H9 (cell line): ENCODE results near the gene RPRD1B. TPM values are rescaled to one million over a fixed set of nuclear protein-coding genes. Genes with fewer than 3 reads are reported as not detected.

Experiments used
- DNase-seq: peaks from one replicate; pipeline ENCODE4 v3.0.0-alpha.2; 2017
- H2AFZ ChIP-seq: one replicate; pipeline ENCODE4 v1.6.1; 2013; ENCODE audit warnings: mild to moderate bottlenecking, low read length, control low read depth, moderate library complexity
- H2AK5ac ChIP-seq: 2 replicates; pipeline ENCODE4 v1.6.1; 2013; ENCODE audit warnings: low read length, control low read depth, mixed read lengths; ENCODE audit not compliant: insufficient read length
- H2BK120ac ChIP-seq: one replicate; pipeline ENCODE4 v1.6.1; 2013; ENCODE audit warnings: low read depth, mild to moderate bottlenecking, low read length, control low read depth, inconsistent platforms; ENCODE audit not compliant: poor library complexity, severe bottlenecking
- H2BK12ac ChIP-seq: 2 replicates; pipeline ENCODE4 v1.6.1; 2013; ENCODE audit warnings: low read length, control low read depth, mixed read lengths, low read depth; ENCODE audit not compliant: insufficient read length
- H2BK15ac ChIP-seq: 2 replicates; pipeline ENCODE4 v1.6.1; 2013; ENCODE audit warnings: low read depth, low read length, control low read depth
- H2BK20ac ChIP-seq: one replicate; pipeline ENCODE4 v1.6.1; 2013; ENCODE audit warnings: low read depth, mild to moderate bottlenecking, low read length, control low read depth, inconsistent platforms; ENCODE audit not compliant: poor library complexity, severe bottlenecking
- H2BK5ac ChIP-seq: 2 replicates; pipeline ENCODE4 v1.6.1; 2013; ENCODE audit warnings: low read length, control low read depth, mixed read lengths; ENCODE audit not compliant: insufficient read length
- H3K14ac ChIP-seq: 2 replicates; pipeline ENCODE4 v1.6.1; 2013; ENCODE audit warnings: low read length, control low read depth; ENCODE audit not compliant: insufficient read depth
- H3K18ac ChIP-seq: 2 replicates; pipeline ENCODE4 v1.6.1; 2013; ENCODE audit warnings: low read depth, mild to moderate bottlenecking, mixed read lengths, low read length, control low read depth; ENCODE audit not compliant: insufficient read length
- H3K23ac ChIP-seq: 2 replicates; pipeline ENCODE4 v1.6.1; 2013; ENCODE audit warnings: low read length, control low read depth, mixed read lengths, low read depth; ENCODE audit not compliant: insufficient read length
- H3K23me2 ChIP-seq: 2 replicates; pipeline ENCODE4 v1.6.1; 2013; ENCODE audit warnings: low read depth, mild to moderate bottlenecking, mixed read lengths, low read length, control low read depth; ENCODE audit not compliant: insufficient read length, poor library complexity, severe bottlenecking
- H3K27ac ChIP-seq: 2 replicates; pipeline ENCODE4 v1.5.1; 2013; ENCODE audit warnings: low read length, control low read depth, mixed read lengths, low read depth; ENCODE audit not compliant: insufficient read length
- H3K27me3 ChIP-seq: 2 replicates; pipeline ENCODE4 v1.6.1; 2013; ENCODE audit warnings: low read length, control low read depth, inconsistent platforms; ENCODE audit not compliant: insufficient read depth
- H3K4ac ChIP-seq: 2 replicates; pipeline ENCODE4 v1.6.1; 2013; ENCODE audit warnings: low read depth, mild to moderate bottlenecking, control low read depth, inconsistent platforms, low read length, moderate library complexity
- H3K4me1 ChIP-seq: 2 replicates; pipeline ENCODE4 v1.6.1; 2013; ENCODE audit warnings: low read length, control low read depth, inconsistent platforms; ENCODE audit not compliant: insufficient read depth
- H3K4me2 ChIP-seq: 2 replicates; pipeline ENCODE4 v1.6.1; 2013; ENCODE audit warnings: low read length, control low read depth, mixed read lengths; ENCODE audit not compliant: insufficient read length, insufficient read depth
- H3K56ac ChIP-seq: 2 replicates; pipeline ENCODE4 v1.6.1; 2013; ENCODE audit warnings: low read depth, mild to moderate bottlenecking, mixed read lengths, low read length, control low read depth; ENCODE audit not compliant: insufficient read length
- H3K79me1 ChIP-seq: 2 replicates; pipeline ENCODE4 v1.6.1; 2013; ENCODE audit warnings: low read depth, mild to moderate bottlenecking, moderate library complexity, low read length, control low read depth, inconsistent platforms; ENCODE audit not compliant: insufficient read depth, poor library complexity, severe bottlenecking
- H3K79me2 ChIP-seq: 2 replicates; pipeline ENCODE4 v1.6.1; 2013; ENCODE audit warnings: low read length, control low read depth, inconsistent platforms; ENCODE audit not compliant: insufficient read depth
- H3K9ac ChIP-seq: 2 replicates; pipeline ENCODE4 v1.6.1; 2013; ENCODE audit warnings: low read length, control low read depth, mixed read lengths; ENCODE audit not compliant: insufficient read length; ENCODE audit errors: extremely low read depth
- H3K9me3 ChIP-seq: one replicate; pipeline ENCODE4 v1.6.1; 2013; ENCODE audit warnings: low read depth, low read length, inconsistent platforms; ENCODE audit not compliant: control insufficient read depth
- H3T11ph ChIP-seq: one replicate; pipeline ENCODE4 v1.6.1; 2013; ENCODE audit warnings: mild to moderate bottlenecking, low read length, control low read depth, inconsistent platforms
- H4K20me1 ChIP-seq: one replicate; pipeline ENCODE4 v1.6.1; 2013; ENCODE audit not compliant: control insufficient read depth, insufficient read length, insufficient read depth
- H4K5ac ChIP-seq: 2 replicates; pipeline ENCODE4 v1.6.1; 2013; ENCODE audit warnings: low read depth, mild to moderate bottlenecking, mixed read lengths, low read length, control low read depth; ENCODE audit not compliant: insufficient read length
- H4K8ac ChIP-seq: replicated peaks from 2 replicates; pipeline ENCODE4 v1.6.1; 2013; ENCODE audit warnings: low read length, control low read depth, mixed read lengths, low read depth; ENCODE audit not compliant: insufficient read length
- H4K91ac ChIP-seq: 2 replicates; pipeline ENCODE4 v1.6.1; 2013; ENCODE audit warnings: low read depth, mild to moderate bottlenecking, moderate library complexity, mixed read lengths, low read length, control low read depth; ENCODE audit not compliant: insufficient read length
- H3K27ac Mint-ChIP-seq, 3 experiments: 2 replicates in 2 of 3; 3 replicates in 1 of 3; pipeline ENCODE4 v1.8.0; 2020 to 2021; ENCODE audit warnings: mixed read lengths in 3 of 3, mild to moderate bottlenecking in 1 of 3, moderate library complexity in 1 of 3
- H3K27me3 Mint-ChIP-seq: 2 replicates; pipeline ENCODE4 v1.8.0; 2021; ENCODE audit warnings: low read depth, mild to moderate bottlenecking, moderate library complexity, mixed read lengths
- H3K36me3 Mint-ChIP-seq, 3 experiments: 2 replicates in 2 of 3; 3 replicates in 1 of 3; pipeline ENCODE4 v1.8.0; 2020 to 2021; ENCODE audit warnings: low read depth in 3 of 3, mixed read lengths in 3 of 3; ENCODE audit not compliant: insufficient read depth in 1 of 3
- H3K4me1 Mint-ChIP-seq, 2 experiments: 2 replicates each; pipeline ENCODE4 v1.8.0; 2020; ENCODE audit warnings: mixed read lengths in 2 of 2
- H3K4me3 Mint-ChIP-seq, 2 experiments: 2 replicates in 1 of 2; 3 replicates in 1 of 2; pipeline ENCODE4 v1.8.0; 2020 to 2021; ENCODE audit warnings: mild to moderate bottlenecking in 2 of 2, mixed read lengths in 2 of 2, moderate library complexity in 1 of 2
- H3K9me3 Mint-ChIP-seq, 2 experiments: 2 replicates in 1 of 2; 3 replicates in 1 of 2; pipeline ENCODE4 v1.8.0; 2020; ENCODE audit warnings: mild to moderate bottlenecking in 2 of 2, mixed read lengths in 2 of 2, moderate library complexity in 1 of 2
- WGBS: extraction: QIAGEN DNeasy Blood & Tissue Kit; methylation state at CpG from one replicate; pipeline ENCODE4 v1.1.7; 2013; ENCODE audit warnings: missing lambda C conversion rate, low lambda C conversion rate, mixed read lengths; ENCODE audit not compliant: insufficient read length; ENCODE audit errors: extremely low coverage; 5-methylcytosine and 5-hydroxymethylcytosine counted together
- total RNA-seq: library from RNA; stranded (reverse); gene quantifications from 2 replicates; pipeline ENCODE4 v1.2.1, GENCODE V29; 2021
- TF ChIP-seq, protein P1 (sequence below): fragments of 200-600 bp; sonication (generic); conservative IDR thresholded peaks from 3 replicates; pipeline ENCODE4 v1.8.0; 2021; ENCODE audit warnings: antibody characterized with exemption, mild to moderate bottlenecking

The RPRD1B gene
- total RNA-seq, 1 experiment from 2014 or later = 34.3 TPM

GRCh38 chr20:38029453-38029852 lies 4.1 kb upstream of the RPRD1B start:
- Histone ChIP-seq H2AK5ac (no peak overlapping the region), H4K8ac (no peak overlapping the region), H4K91ac (no peak overlapping the region), H3K4ac (no peak overlapping the region), H3K9ac (no peak overlapping the region), H3K4me2 (no peak overlapping the region), H3K56ac (no peak overlapping the region), H3K23ac (no peak overlapping the region), H3K27me3 (no peaks in the 10 kb centered on the region), H3K4me1 (no peaks in the 10 kb centered on the region; the same call in 1 of the 2 replicates), H3K79me2 (peaks cover 23% of the 10 kb centered on the region; the same call in 1 of the 2 replicates), H3K27ac (no peak overlapping the region), H2AFZ (no peak overlapping the region), H4K20me1 (no peaks in the 10 kb centered on the region), H3K23me2 (peaks cover 11% of the 10 kb centered on the region), H2BK12ac (no peak overlapping the region), H3K14ac (no peak overlapping the region), H4K5ac (no peak overlapping the region), H3K79me1 (peaks cover 6% of the 10 kb centered on the region), H2BK15ac (no peak overlapping the region), H2BK20ac (no peak overlapping the region), H3K18ac (no peak overlapping the region), H3K9me3 (no peaks in the 10 kb centered on the region), H3T11ph (no peak overlapping the region), H2BK5ac (no peak overlapping the region), H2BK120ac (no peak overlapping the region)
- no peak overlapping the region for H3K4me3 Mint-ChIP-seq
- no peaks in the 10 kb centered on the region; a peak in 1 of 5 replicates for H3K9me3 Mint-ChIP-seq
- TF ChIP-seq, protein P1, sequence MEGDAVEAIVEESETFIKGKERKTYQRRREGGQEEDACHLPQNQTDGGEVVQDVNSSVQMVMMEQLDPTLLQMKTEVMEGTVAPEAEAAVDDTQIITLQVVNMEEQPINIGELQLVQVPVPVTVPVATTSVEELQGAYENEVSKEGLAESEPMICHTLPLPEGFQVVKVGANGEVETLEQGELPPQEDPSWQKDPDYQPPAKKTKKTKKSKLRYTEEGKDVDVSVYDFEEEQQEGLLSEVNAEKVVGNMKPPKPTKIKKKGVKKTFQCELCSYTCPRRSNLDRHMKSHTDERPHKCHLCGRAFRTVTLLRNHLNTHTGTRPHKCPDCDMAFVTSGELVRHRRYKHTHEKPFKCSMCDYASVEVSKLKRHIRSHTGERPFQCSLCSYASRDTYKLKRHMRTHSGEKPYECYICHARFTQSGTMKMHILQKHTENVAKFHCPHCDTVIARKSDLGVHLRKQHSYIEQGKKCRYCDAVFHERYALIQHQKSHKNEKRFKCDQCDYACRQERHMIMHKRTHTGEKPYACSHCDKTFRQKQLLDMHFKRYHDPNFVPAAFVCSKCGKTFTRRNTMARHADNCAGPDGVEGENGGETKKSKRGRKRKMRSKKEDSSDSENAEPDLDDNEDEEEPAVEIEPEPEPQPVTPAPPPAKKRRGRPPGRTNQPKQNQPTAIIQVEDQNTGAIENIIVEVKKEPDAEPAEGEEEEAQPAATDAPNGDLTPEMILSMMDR = no peak
- no peak overlapping the region; a peak in 1 of 7 replicates for H3K27ac Mint-ChIP-seq
- no peak for DNase-seq
- H3K36me3 Mint-ChIP-seq = peaks cover 2 to 12% (median 10%) of the 10 kb centered on the region in 3 experiments; a peak in 6 of 7 replicates
- H3K27me3 Mint-ChIP-seq = no peaks in the 10 kb centered on the region
- H3K4me1 Mint-ChIP-seq = peaks cover 39 to 41% of the 10 kb centered on the region in 2 experiments
- WGBS = no CpG with 5 or more reads among the region's 3 CpGs
